HG03175 (cell line): ENCODE results near the gene PPP1R13B.

Source experiments
- ATAC-seq: cut with Tn5 transposase; IDR thresholded peaks from one replicate; pipeline ENCODE4 v1.9.1; 2021; ENCODE audit warnings: mild to moderate bottlenecking, moderate library complexity; ENCODE audit not compliant: unreplicated experiment

PPP1R13B gene

DNA sequence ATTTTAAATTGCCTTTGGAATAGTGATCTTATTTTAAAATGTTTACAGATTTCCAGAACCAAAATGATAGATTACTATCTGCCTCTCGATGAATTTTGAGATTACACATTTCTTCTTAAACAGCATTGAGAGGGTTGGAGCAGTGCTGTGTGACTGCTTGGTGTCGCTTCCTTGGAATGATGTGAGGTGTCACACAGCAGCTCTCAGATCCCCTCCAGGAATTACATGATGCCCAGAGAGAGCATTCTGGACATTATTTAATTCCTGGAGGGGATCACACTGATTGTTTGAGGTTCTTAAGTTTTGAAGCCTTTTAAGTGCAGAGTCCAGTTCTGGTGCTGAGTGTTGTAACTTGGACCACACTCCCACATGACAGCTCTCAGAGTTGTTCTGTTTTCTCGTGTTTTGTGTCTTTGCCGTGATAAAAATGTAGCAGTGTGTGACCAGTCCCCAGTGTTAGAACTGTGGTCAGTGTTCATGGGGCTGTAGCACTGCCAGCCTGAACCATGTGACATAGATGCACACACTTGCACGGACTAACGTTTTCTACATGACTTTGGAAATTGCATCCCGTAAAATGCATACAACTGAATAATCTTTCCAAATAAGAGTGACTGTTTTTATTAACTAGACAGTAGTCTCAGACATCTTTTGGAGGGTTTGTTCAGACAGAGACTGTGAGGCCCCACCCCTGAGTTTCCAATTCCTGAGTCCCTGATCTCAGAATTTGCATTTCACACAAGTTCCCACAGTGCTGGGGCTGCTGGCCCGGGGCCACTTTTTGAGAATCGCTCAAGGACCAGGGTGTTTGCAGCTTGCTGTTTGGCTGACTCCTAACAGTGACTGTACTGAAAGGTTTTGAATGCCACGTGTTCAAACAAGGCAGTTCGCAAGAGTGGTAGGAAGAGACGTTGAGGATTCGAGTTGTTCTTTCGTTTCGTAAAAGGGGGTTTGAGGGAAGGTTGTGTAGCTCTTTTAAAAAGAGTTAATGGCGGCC is 158.2 kb downstream of the PPP1R13B start:
- ATAC-seq: peak; percentile 74

DNA sequence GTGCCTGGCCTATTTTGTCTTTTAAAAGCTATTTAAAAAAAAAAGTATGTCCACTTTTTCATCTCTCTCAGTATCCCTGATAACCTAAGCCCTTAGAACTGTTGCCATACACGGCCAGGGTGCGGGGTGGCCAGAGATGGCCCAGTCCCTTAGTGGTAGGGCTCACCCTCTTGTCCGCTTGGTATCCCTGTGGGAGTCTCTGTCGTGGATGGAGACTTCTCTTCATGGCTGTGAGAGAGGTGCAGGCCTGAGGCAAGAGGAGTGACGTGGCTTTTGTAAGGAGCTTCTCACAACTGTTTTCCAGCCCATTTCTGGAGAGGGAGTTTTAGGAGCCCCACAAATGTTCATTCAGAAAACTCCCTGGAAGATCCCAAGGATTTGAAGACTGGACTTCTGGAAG is 158.9 kb downstream of the PPP1R13B start:
- no peak for ATAC-seq

DNA sequence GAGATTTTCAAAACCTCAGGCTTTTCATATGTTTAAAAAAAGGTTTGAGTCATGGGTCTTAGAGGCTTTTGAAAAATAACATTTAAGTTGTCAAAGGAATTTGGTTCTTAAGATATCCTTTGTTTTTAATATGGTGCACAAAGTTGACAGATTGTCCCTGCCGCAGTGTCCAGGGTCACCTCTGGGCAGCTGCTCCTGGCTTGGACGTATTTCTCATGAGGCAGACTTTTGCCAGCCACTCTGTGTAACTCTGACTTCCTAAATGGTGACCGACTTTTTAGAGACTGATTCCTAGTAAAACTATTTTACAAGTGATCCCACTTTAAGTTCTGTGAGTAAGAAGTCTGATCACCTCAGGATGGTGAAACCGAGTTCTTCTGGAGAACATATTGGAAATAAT is 159.7 kb downstream of the PPP1R13B start:
- no peak for ATAC-seq

DNA sequence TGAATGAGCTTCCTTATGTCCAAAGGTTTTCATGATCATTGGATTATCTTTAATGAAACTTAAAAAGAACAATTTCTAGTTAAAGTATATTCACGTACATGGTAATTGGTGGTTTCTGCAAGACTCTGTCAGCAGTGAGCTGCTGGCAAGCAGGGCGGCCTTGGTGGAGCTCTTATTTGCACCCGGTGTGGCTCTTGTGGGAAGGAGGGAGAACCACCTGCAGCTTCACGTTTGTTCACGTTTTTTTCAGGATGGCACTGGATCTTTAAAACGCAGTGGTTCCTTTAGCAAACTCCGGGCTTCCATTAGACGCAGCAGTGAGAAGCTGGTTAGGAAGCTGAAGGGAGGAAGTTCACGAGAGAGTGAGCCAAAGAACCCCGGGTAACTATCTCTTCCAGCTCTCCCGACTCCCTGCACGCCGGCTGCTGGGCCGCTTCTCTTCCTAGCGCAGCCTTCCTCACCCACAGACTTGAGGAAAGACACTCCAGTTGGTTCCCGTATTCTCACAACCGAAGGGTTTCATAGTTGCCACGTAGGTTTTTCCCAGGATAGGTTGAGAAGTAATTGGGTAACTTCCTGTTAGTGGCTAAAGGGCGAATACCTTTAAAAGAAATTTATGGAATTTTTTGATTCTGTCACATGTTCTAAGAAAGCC is 160.4 kb downstream of the PPP1R13B start:
- no peak for ATAC-seq

DNA sequence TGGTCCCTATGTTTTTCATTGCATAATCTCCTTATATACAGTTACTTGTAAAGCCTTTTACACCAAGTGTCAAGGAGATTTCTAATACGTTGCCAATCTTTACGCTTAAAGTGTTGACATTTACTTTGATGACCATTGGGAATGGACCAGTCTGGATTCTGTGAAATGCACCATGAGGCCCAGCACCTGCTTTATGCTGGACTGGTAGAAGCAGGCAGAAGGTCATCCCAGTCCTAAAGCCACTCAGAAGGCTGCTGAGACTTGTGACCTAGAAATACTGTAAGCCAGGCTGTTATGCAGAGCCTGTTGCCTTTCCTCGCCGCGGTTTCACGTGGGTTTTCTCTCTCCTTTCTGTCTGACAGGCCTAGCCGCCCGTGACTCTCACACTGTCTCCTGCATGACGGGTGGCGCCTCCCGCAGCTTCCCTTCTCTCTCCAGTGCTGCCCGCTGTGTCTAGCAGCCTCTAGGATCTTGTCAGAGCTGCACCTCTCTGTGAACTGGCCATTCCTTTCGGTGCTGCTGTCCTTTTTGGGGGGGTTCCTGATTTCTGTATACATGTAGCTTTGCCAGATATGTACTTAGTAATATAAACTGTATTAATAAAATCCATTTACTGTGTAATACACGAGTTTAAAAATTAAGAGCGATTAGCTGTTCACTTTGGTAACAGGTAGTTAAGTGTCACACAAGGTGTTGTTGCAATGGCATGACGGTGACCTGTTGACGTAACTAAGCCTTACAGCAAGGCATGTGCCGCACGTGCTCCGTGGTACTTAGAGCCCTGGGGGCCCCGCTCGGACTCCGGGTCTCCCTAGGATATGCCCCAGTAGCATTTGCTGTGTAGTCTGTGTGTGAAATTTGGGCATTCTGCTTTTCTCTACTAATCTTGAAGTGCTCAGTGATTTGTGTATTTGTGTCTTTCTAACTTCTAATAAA is 161.8 kb downstream of the PPP1R13B start:
- no peak for ATAC-seq

DNA sequence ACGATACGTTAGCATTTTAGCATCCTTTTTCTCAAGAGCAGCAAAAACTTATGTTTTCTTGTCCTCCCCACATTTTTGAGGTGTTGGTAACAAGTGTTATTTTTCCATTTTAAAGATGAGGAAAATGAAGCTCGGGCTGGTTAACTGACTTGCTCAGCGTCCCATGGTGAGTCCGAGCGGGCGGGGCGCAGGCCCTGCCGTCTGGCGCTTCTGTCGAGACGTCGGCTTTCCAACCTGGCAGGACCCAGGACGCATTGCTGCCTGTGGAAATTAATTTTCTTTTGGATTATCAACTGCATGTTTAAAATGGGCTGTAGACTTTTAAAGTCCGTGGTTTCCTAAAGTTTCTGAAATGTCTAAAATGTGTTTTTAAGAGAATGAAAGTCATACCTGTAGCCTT is 162.5 kb downstream of the PPP1R13B start:
- ATAC-seq: no peak

DNA sequence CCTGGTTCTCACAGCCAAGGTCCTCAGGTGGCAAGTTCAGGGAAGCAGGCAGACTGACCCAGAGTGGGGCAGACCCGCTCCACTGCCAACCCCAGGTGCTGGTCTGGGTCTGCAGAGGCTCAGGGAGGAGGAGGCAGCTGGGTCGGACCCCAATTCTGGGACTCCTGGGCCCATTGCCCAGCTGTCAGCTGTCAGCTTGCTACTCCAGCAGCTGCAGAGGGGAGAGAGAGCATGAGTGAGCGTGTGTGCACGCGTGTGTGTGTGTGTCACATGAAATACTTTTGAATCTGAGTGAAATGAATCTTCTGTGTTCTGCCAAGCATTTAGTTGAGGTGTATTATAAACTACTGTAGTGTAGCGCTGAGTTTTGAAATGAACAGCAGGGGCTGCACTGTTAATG is 162.9 kb downstream of the PPP1R13B start:
- ATAC-seq: no peak
